ENCODE data around the gene ATP9B.

GRCh38 chr18:79400091-79400590 lies 330.9 kb downstream of the ATP9B start:
- TF ChIP-seq CTCF (IDR thresholded peaks at IDR 0.05), result no peak
- no peak for TF ChIP-seq POLR2A (IDR thresholded peaks at IDR 0.05)
